ENCODE measurements around the gene CRYGB. TPM values are rescaled to one million over a fixed set of nuclear protein-coding genes. Genes with fewer than 3 reads are reported as not detected.

The CRYGB gene
- total and polyA plus RNA-seq, 8 donors, result not detected

DNA sequence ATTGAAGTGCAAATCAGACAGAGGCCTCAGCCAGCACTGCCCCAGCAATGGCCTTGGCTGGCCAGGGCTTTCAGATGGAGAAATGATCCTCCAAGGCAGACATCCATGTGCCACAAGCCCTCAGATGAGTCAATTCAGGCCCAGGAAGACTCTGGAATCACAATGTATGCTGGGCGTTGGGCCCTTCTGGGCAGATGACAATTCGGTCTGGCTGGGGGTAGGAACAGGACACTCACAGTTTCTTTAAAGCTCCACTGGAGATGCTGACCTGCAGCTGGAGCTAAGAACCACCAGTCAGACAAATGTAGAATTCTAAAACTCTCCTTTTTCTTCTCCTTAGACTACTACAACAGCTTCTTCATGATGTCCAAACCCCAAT is 9.3 kb downstream of the CRYGB start:
- H3K36me3 ChIP-seq, result no peaks in the 10 kb centered on the region
- FAIRE-seq (no peak), ATAC-seq (no peak), DNase-seq (no peak)
- H3K27me3 ChIP-seq, result no peaks in the 10 kb centered on the region
- intact Hi-C loops (cut with DNase I), result no loop called here
- 89 to 100% methylated on average over 2 of the region's 2 CpGs for WGBS, 2 donors
- TF ChIP-seq, protein P1, sequence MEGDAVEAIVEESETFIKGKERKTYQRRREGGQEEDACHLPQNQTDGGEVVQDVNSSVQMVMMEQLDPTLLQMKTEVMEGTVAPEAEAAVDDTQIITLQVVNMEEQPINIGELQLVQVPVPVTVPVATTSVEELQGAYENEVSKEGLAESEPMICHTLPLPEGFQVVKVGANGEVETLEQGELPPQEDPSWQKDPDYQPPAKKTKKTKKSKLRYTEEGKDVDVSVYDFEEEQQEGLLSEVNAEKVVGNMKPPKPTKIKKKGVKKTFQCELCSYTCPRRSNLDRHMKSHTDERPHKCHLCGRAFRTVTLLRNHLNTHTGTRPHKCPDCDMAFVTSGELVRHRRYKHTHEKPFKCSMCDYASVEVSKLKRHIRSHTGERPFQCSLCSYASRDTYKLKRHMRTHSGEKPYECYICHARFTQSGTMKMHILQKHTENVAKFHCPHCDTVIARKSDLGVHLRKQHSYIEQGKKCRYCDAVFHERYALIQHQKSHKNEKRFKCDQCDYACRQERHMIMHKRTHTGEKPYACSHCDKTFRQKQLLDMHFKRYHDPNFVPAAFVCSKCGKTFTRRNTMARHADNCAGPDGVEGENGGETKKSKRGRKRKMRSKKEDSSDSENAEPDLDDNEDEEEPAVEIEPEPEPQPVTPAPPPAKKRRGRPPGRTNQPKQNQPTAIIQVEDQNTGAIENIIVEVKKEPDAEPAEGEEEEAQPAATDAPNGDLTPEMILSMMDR (IDR thresholded peaks at IDR 0.05), result no peak
- H3K4me3 ChIP-seq, result no peak overlapping the region
- no peak overlapping the region for H3K27ac ChIP-seq
- H3K4me1 ChIP-seq, result peaks cover 0 to 4% (median 0%) of the 10 kb centered on the region in 3 donors
- no peaks in the 10 kb centered on the region for H3K9me3 ChIP-seq

DNA sequence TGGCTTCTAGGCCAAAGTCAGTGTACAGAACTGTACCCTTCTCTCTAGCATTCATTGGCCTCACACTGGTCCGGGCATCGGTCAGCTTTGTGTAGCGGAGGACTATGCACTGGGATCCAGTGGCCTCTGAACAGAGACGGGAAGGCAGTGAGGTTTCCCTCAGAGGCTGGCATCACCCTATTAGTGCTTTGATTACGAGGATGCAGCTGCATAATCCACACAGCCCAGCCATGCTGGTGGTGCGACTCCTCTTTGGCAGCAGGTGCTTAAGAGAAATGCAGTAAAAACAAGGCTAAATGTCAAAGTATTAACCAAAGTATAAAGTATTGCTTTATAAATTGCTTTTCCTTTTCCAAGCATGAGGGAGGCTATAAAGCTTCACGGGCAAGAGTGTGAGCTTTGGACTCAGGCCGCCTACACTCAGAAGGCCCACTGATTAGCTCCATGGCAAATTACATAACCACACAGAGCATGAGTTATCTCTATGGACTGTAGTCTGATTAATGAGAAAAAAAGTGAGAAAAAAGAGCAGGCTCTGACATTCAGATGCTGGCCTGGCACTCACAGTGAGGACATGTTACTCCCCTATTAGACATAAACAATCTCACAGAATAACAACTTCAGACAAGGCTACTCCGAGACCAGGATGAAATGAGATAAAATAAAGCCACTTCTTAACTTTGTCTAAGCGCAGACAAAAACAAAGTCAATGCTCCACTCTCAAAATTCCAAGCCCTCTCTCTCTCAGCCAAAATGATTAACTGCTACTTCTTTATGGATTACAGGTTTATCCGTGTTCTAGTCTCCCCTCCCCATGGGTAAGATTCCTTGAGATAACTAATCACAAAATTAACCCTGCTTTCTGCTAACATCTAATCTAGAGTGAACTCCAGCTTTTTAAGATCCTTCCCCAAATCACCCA is 9.9 kb downstream of the CRYGB start:
- FAIRE-seq, result no peak
- Histone ChIP-seq H3K36me3 (no peaks in the 10 kb centered on the region), H3K27ac (no peak overlapping the region), H3K4me1 (peaks cover 0 to 4% (median 0%) of the 10 kb centered on the region in 3 donors), H3K4me3 (no peak overlapping the region), H3K9me3 (no peaks in the 10 kb centered on the region), H3K27me3 (no peaks in the 10 kb centered on the region)
- WGBS, 2 donors, result 60 to 62% methylated on average over 11 of the region's 11 CpGs
- TF ChIP-seq, protein P1 (IDR thresholded peaks at IDR 0.05), result no peak
- DNase-seq, result no peak
- intact Hi-C loops (cut with DNase I), result no loop called here
- peak; percentile 50 to 90 (median 82) for ATAC-seq

DNA sequence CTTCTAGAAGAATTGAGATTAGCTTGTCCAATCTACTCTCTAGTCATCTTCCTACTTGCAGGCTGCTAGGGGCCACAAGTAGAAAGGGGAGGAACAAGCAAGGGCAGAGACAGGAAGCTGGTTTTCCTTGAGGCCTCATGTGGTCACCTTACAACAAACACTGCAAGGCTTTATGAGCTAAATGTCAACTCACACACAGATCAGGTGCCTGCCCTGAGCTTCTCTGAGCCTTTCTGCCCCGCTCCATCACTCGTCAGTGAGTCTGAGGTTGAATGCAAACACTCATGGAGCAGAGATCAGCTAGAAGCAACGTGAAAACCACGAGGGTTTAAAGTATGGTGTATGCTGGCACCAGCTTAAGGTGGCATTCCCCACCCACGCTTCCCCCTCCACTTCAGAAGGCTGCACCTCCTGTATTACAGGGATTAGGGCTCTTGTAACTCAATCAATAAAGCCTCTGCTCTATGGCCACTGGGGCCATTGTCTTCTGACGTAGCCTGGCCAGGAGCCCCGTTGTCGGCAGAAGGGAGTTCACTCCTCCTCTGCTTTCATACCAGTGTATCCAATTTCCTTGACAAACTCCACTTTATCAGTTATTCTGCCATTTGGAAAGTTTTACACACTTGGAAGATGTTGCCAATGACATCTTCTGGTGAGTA is 10.9 kb downstream of the CRYGB start:
- Histone ChIP-seq H3K4me3 (no peak overlapping the region), H3K27ac (no peak overlapping the region), H3K9me3 (no peaks in the 10 kb centered on the region), H3K27me3 (no peaks in the 10 kb centered on the region), H3K36me3 (no peaks in the 10 kb centered on the region), H3K4me1 (peaks cover under 1 to 4% (median 2%) of the 10 kb centered on the region in 3 donors)
- 46 to 55% methylated on average over 7 to 8 of the region's 8 CpGs for WGBS, 2 donors
- intact Hi-C loops (cut with DNase I), result no loop called here
- TF ChIP-seq, protein P1 (IDR thresholded peaks at IDR 0.05), result no peak
- DNase-seq (no peak), ATAC-seq (no peak), FAIRE-seq (no peak)

GRCh38 chr2:208130712-208131110 is 15.2 kb downstream of the CRYGB start:
- H3K9me3 ChIP-seq, result no peaks in the 10 kb centered on the region
- H3K36me3 ChIP-seq, result no peaks in the 10 kb centered on the region
- FAIRE-seq (no peak), DNase-seq (no peak), ATAC-seq (no peak)
- H3K27ac ChIP-seq, result no peak overlapping the region
- peaks cover 0 to 6% (median 4%) of the 10 kb centered on the region in 3 donors for H3K4me1 ChIP-seq
- intact Hi-C loops (cut with DNase I), result no loop called here
- H3K4me3 ChIP-seq, result no peak overlapping the region
- WGBS, 2 donors, result 37 to 38% methylated on average over 6 of the region's 6 CpGs
- no peaks in the 10 kb centered on the region for H3K27me3 ChIP-seq
- TF ChIP-seq, protein P1 (IDR thresholded peaks at IDR 0.05), result no peak
